Measurements from ENCODE around the gene CHD2.

DNA sequence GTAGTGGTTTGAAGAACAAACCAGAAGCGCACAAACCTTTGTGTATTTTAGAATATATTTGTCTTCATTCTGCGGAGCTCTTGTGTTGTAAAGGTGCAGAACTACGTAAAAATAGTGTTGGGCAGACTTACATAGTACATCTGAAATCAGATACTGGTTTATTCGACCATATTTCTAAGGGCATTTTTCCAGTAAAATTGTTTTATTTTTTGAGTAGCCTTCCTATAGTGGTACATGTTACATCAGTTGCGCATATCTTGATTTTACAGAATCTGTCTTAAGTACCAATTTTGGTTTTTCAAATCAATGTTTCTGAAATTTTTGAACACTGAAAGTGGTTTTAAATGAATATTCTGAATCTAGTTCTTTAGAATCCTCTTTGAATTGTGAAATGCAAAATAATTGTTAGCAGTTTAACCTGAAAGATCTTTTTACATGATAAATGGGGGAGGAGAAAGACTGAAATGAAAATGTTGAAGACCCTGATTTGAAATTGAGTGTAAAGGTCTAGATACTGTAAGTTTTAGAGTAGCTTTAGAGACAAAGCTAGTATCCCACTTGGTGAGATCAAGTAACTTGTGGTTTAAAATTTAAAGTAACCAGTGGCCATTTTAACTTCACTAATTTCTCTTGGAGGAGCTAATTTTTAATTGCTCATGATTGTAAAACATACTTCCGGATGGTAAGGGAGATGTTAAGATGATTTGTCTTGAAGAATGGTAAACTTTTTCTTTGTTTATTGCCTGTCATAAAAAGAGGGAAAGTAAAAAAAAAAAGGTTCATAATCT, 15.5 kb upstream of the CHD2 start:
- TF ChIP-seq, protein P1, sequence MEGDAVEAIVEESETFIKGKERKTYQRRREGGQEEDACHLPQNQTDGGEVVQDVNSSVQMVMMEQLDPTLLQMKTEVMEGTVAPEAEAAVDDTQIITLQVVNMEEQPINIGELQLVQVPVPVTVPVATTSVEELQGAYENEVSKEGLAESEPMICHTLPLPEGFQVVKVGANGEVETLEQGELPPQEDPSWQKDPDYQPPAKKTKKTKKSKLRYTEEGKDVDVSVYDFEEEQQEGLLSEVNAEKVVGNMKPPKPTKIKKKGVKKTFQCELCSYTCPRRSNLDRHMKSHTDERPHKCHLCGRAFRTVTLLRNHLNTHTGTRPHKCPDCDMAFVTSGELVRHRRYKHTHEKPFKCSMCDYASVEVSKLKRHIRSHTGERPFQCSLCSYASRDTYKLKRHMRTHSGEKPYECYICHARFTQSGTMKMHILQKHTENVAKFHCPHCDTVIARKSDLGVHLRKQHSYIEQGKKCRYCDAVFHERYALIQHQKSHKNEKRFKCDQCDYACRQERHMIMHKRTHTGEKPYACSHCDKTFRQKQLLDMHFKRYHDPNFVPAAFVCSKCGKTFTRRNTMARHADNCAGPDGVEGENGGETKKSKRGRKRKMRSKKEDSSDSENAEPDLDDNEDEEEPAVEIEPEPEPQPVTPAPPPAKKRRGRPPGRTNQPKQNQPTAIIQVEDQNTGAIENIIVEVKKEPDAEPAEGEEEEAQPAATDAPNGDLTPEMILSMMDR (IDR thresholded peaks at IDR 0.05): no peak
- TF ChIP-seq POLR2AphosphoS5 (IDR thresholded peaks at IDR 0.05; ENCODE audit: insufficient read depth in 1 of 2, low read depth in 1 of 2): no peak
- no peak for TF ChIP-seq POLR2A (IDR thresholded peaks at IDR 0.05)
